GM21390 (cell line): ENCODE results near the gene MAPK7.

Source experiments
- ATAC-seq: cut with Tn5 transposase; IDR thresholded peaks from one replicate; pipeline ENCODE4 v1.9.1; 2021; ENCODE audit not compliant: unreplicated experiment

Gene MAPK7

GRCh38 chr17:19362277-19363113, 15.8 kb upstream of the MAPK7 start, which contains the start of gene B9D1:
B9D1 (minus strand) TSS chr17:19362723; CDS start chr17:19362569, 154 bp downstream.
- peak; percentile 83 for ATAC-seq

DNA sequence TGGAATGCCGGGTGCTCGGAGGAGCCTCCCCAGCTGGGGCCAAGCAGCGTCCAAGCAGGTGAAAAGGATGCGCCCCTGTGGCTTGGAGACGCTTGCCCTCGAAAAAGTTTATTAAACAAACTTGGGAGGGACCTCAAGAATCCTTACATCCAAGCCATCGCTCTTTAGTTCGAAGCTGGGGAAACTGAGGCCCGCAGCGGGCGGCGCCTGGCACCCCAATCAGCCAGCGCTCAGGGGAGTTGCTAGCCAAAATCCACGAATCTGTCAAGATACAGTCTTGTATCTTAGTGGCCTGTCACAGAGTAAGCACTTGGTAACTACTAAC, 15.2 kb upstream of the MAPK7 start:
- no peak for ATAC-seq

GRCh38 chr17:19363460-19364035, 14.8 kb upstream of the MAPK7 start:
- ATAC-seq: no peak

DNA sequence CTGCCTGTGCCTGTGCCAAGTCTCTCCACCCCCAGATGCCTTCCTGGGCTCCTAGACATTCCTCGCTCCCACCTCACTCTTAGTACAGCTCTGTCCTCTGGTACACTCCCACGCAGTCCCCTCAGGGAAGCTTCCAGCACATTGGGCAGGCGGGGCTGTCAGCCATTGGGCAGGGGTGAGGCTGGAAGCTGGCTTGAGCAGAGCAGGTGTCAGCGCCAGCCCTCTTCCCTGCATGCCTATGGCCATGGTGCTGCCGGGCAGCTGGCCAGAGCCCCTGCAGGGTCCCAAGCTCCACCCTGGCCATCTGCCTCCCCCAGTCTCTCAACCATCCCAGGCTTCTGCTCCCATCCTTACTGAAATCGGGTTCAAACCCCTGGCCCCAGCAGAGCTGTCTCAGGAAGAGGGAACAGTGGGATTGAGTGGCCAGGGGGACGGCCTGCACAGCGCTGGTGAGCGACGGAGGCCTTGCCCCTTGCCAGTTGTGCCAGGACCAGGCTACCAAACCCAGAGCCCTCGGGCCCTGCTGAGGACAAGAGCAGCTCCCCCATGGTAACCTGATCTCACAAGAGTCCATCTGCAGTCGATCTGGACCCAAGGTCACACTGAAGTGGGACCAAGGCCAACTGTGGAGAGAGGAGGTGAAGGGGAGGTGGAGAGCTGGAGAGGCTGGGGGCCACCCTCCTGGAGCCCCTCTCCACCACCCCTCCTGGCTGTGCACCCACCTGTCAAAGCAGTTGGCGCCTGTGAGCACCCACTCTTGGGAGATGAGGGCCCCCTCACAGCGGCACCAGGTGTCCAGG, 13.4 kb upstream of the MAPK7 start:
- ATAC-seq: no peak

- no peak for ATAC-seq
Measured at GRCh38 chr17:19365499-19365817, 12.8 kb upstream of the MAPK7 start.

DNA sequence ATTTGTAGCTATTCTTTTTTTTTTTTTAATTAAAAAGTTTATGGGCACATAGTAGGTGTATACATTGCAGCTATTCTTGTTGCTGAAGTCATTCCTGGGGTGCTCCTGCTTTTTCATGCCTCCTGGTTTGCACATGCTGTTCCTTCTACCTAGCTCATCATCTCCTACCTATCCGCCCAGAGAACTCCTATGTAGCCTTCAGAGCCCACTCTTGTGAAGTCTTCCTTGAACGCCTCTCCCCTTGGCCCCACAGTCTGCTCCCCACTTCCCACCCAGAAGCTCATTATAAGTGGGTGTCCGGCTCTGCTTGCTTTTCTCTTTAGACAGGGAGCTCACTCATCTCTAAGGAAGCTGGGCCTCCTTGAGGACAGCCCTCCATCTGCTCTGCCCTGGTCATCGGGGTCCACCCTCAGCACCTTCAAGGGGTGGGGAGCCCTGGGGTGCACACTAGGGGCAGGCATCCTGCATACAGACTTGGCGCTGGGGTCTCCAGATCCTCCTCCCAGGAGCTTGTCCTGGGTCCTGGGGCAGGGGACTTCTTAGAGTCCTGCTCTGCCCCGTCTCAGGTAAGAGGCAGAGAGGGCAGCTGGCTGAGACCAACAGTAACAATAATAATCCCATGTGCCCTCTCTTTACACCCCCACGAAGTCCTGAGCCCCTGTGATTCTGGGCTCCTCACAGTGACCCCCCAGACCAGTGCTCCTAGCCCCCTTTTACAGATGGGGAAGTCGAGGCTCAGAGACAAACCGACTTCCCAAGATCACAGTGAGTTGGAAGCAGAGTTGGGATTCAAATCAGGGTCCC, 12.3 kb upstream of the MAPK7 start:
- no peak for ATAC-seq

DNA sequence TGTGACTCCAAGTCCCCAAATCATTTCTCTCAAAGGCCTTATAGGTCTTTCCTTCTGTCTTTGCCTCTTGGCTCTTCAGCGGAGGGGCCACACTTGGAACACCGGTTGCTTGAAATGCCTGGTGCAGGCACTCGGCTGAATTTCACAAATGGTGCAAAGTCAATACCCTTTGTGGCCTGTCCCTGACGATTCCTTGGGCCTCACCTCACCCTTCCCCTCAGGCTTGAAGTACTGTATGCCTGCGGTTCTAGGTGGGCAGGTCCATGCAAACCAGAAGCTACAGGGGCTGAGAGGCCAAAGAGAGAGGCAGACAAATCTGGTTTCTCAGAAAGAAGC, 11.7 kb upstream of the MAPK7 start:
- ATAC-seq: no peak

DNA sequence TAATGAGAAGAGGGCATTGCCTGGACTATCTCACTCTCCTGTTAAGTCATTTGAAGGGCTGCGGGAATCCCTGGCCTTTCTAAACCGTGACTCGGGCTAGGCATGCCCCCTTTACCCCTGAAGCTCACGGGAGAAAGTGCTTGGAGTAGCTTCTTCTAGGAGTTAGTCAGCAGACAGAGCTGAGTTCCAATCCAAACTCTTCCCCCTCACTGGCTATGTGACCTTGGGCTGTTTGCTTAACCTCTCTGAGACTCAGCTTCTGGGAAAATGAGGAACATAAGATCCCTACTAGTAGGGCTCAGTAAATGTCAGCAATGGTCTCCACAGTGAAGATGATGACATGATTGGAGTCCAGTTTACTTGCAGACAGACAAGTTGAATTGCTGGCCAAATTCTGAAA, 10.1 kb upstream of the MAPK7 start:
- no peak for ATAC-seq

DNA sequence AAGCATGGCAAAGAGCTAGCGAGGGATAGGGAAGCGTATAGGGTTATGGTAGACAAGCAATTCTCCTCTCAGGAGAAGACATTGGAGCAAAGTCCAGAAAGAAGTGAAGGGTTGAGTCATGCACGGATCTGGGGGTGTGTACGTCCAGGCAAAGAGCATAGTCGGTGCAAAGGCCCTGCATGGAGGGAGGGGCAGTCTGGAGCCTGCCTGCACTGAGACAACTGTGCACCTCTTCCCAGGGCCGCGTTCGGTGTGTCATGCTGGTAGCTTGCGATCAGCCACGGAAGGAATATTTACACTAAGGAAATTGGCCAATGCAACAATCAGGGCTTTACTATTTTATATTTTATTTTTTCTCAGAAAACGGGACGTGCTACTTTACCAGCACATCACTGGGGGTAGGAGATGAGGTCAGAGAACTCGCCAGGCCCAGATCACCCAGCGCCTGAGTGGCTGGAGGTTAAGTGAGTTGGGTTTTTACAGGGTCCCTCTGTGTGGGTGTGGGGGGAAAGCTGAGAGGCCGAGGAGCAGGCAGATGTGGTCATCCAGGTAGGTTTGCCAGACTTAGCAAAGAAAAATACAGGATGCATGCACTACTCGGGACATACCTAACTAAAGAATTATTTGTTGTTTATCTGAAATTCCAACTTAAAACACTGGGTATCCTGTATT, 9.1 kb upstream of the MAPK7 start:
- ATAC-seq: no peak

DNA sequence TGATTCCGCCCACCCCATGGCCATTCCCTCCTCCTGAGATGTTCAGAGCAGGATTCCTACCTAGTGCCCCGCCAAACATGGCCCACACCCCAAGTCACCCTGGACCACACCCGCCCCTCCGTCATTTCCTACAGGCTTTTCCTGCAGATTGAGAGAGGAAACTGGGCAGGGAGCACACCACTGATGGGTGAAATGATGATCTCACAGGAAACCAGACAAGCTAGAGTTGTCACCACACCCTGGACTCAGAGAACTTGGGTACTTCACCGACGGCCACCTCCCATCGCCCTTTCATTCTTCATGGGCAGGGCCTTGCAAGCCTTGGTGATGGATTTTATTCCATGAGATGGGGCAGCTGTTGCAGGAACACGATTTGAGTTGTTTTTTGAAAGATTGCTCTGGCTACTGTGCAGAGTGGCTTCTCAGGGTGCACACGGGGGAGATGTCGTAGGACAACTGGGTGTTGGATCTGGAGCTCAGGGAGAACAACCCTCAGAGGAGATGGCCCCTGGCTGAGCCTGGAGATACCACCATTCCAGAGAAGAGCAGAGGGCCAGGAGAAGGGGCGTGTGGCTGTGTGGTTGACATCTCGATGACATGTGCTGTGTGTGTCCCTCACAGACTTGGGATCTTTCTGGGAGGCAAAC, 8.3 kb upstream of the MAPK7 start:
- no peak for ATAC-seq

DNA sequence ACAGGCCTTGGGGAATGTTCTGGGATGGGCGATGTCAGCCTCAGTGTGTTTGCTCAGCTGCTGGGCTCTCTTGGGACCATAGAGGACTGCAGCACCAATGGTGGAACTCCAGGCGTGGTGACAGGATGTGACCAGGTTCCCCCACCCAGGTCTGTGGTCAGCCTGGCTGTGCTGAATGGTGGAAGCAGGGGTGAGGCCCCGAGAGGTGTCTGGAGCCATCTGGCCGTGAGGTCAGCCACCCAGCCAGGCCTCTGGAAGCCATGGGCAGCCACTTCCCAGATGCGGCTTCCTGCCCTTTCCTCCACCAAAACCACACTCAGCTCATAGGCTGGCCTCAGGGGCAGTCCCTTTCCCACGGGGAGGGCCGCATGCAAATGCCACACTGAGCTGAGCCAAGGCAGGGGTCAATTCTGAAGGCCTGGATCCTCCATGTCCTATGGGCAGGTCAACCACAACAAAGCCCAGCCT, 7.8 kb upstream of the MAPK7 start:
- ATAC-seq: no peak

DNA sequence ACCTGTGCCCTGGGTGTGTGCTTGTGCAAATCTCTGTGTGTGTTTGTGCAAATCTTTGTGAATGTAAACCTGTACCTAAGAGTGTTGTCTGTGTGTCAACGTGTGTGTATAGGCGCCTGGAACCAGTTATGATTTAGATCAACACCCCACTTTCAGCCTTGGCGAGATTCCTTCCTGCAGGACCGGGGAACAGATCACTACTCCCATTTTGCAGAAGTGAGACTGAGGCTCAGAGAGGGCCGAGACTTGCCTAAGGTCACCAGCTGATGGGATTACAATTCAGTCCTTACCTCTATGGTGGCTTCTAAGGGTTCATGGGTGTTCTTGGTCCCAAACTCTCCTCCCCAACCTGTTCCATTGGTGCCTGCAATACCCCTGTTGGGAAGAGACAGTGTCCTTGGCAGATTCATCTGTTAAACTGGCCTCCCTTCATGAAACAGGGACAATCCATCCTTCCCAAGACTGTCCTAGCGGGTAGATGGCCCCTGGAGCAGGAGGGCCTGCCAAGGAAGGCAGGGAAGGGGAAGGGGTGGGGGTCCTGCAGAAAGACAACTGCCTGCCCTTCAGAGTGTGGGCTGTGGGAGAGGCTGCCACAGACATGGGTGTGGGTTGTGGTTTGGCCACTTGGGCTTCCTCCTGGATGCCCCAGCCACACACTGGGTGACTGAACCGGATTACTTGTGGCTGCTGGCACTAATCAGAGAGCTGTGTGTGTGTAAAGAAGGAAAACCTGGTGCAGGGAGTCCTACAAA, 6.9 kb upstream of the MAPK7 start:
- no peak for ATAC-seq

DNA sequence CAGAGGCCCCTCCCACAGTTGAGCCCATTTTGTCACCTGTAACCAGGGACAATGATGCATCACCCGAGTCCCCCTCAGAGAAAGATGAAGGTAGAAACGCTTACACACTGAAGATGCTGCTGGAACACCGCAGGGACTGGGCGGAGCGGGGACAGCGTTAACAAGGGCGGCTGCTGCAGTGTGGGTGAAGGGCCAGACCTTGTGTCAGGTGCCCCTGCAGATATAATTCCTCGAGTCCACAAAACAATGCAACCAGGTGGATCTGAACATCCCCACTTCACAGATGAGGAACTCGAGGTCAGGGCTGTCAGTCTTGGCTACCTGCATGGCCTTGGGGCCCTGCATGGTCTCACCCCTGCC, 6.3 kb upstream of the MAPK7 start:
- ATAC-seq: no peak

GRCh38 chr17:19372439-19372838, 5.9 kb upstream of the MAPK7 start:
- no peak for ATAC-seq

DNA sequence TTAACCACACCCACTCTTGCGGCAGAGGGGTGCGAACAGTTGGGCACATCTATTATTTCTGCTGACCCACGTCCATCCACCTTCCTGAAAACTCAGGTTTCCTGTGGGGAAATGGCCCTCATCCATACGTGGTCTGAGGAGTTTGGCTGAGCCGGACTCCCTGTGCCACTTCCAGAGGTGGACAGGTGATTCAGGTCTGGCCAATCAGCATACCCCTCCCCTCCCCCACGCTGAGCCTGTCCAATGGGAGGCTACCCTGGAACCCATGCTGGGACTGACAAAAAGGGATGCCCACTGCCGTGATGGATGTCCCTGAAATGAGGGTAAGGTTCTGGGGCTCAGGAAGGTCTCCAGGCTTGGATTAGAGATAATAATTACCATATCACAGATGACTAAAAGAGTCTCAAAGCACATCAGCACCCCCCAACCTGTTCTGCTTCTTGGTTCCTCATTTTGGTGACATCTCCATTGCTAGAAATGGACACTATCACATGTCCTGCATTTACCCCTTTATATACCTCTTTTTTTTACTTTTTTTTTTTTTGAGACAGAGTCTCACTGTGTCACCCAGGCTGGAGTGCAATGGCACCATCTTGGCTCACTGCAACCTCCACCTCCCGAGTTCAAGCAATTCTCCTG, 5.3 kb upstream of the MAPK7 start:
- no peak for ATAC-seq

DNA sequence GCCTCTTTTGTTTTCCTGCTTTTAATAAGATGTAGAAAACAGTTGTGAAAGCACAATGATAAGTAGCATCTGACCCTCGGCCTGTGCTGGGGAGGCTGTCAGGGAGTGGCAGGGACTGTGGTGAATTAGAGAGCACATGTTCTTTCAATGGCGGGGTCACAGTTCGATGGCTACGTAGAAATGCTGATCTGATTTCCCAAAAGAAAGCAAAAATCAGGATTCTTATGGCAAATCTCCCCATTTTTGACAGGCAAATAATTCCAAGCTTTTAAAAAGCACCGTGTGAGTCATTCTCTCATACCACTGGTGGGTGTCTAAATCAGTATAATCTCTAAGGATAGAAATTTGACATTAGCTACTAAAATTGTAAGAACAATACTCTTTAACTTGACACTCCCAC, 4.2 kb upstream of the MAPK7 start:
- ATAC-seq: no peak

DNA sequence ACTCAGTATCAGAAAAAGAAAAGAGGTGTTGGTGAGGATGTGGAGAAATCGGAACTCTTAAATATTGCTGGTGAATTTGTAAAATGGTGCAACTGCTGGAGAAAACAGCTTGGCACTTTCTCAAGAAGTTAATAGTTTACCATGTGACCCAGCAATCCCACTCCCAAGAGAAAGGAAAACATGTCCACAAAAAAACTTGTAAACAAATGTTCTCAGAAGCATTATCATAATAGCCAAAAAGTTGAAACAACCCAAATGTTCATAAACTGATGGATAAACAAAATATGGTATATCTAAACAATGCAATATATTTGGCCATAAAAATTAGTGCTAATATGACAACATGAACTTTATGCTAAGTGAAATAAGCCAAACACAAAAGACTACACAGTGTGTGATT, 2.6 kb upstream of the MAPK7 start:
- ATAC-seq: no peak

DNA sequence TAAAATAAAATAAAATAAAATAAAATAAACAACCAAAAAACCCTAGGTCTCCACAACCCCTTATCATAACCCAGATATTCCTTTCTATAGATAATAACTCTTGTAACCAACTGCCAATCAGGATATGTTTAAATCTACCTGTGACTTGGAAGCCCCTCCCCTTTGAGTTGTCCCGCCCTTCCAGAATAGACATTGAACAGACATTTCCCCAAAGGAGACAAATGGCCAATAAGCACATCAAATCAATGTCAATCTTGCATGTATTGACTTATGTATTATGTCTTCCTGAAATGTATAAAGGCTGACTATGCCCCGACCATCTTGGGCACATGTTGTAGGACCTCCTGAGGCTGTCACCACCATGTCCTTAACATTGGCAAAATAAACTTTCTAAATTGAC, 1.5 kb upstream of the MAPK7 start:
- ATAC-seq: no peak
